Upper lobe of left lung (tissue), 6 donors: ENCODE measurements around the gene DNAJB4. TPM values are rescaled to one million over a fixed set of nuclear protein-coding genes. Genes with fewer than 3 reads are reported as not detected.

Experiments used
- ATAC-seq, 2 donors: fragments of 200-7000 bp; cut with Tn5 transposase; one replicate each; pipeline ENCODE4 v1.9.1; 2022; ENCODE audit warnings: mild to moderate bottlenecking in 2 of 2, moderate library complexity in 2 of 2; ENCODE audit not compliant: low FRiP score in 2 of 2
- DNase-seq, 2 donors: peaks; one replicate each; pipeline ENCODE4 v3.0.0-alpha.2; 2019 to 2020
- H3K27ac ChIP-seq, 4 donors: fragments of 200-600 bp; sonication (generic); one replicate each; pipeline ENCODE4 v1.5.1; 2016 to 2019
- H3K27me3 ChIP-seq, 4 donors: fragments of 200-600 bp; sonication (generic); one replicate each; pipeline ENCODE4 v1.5.1; 2017 to 2019
- H3K36me3 ChIP-seq, 4 donors: fragments of 200-600 bp; sonication (generic); one replicate each; pipeline ENCODE4 v1.5.1; 2016 to 2019
- H3K4me1 ChIP-seq, 4 donors: fragments of 200-600 bp; sonication (generic); one replicate each; pipeline ENCODE4 v1.5.1; 2018 to 2019
- H3K4me3 ChIP-seq, 4 donors: fragments of 200-600 bp; sonication (generic); one replicate each; pipeline ENCODE4 v1.5.1; 2017 to 2019; ENCODE audit warnings: mild to moderate bottlenecking in 2 of 4, moderate library complexity in 1 of 4
- H3K9me3 ChIP-seq, 4 donors: fragments of 200-600 bp; sonication (generic); one replicate each; pipeline ENCODE4 v1.5.1; 2018 to 2019
- EP300 ChIP-seq, 4 donors: sonication (generic); formaldehyde crosslinking; IDR thresholded peaks; one replicate each; pipeline ENCODE4 v1.5.1; 2017; ENCODE audit warnings: antibody characterized with exemption in 4 of 4, control low read depth in 2 of 4
- POLR2A ChIP-seq, 4 donors: fragments of 450-650 bp; IDR thresholded peaks; one replicate each; pipeline ENCODE4 v1.5.1; 2016 to 2017; ENCODE audit warnings: antibody characterized with exemption in 4 of 4, mild to moderate bottlenecking in 2 of 4
- POLR2AphosphoS5 ChIP-seq, 2 donors: sonication (generic); formaldehyde crosslinking; IDR thresholded peaks; one replicate each; pipeline ENCODE4 v1.5.1; 2017; ENCODE audit warnings: antibody characterized with exemption in 2 of 2
- WGBS, 2 donors: methylation state at CpG; one replicate each; pipeline ENCODE4 v1.1.5; 2017 to 2018; 5-methylcytosine and 5-hydroxymethylcytosine counted together
- total RNA-seq, 6 donors: library from RNA; depleted of rRNA in 4 of 6; stranded (reverse); fragments of >200 nt in 4 of 6; gene quantifications; one replicate each; pipeline versions ENCODE4 v1.1.0 to v1.2.1, GENCODE V29; 2016 to 2021
- TF ChIP-seq, protein P1 (sequence below), 6 experiments: fragments of 450-650 bp in 4 of 6; fragments of 200-600 bp in 2 of 6; sonication (generic) in 2 of 6; IDR thresholded peaks; one replicate each; pipeline ENCODE4 v1.5.1; 2016 to 2019; ENCODE audit warnings: antibody characterized with exemption in 6 of 6
- donor health status: DM: no; HTN: no; CAD: no; lungs with moderate emphysema.
- donor health status: DM: no; HTN: yes; CAD: no; lungs with severe emphysema.

The DNAJB4 gene
- total RNA-seq, 6 donors from 2014 or later, result 20.0 to 49.5 (median 22.0) TPM

GRCh38 chr1:78048446-78048845 is 43.7 kb downstream of the DNAJB4 start:
- Histone ChIP-seq H3K4me1 (peaks cover 7 to 18% (median 15%) of the 10 kb centered on the region in 4 donors), H3K27ac (no peak overlapping the region), H3K9me3 (no peaks in the 10 kb centered on the region), H3K36me3 (no peaks in the 10 kb centered on the region), H3K27me3 (peaks cover 0 to 12% (median 6%) of the 10 kb centered on the region in 4 donors), H3K4me3 (no peak overlapping the region)
- DNase-seq, result no peak
- WGBS, 2 donors, result 88% methylated on average over 3 of the region's 3 CpGs
- TF ChIP-seq POLR2AphosphoS5 (IDR thresholded peaks at IDR 0.05), result no peak
- no peak for ATAC-seq

GRCh38 chr1:78049396-78049795 is 44.7 kb downstream of the DNAJB4 start:
- Histone ChIP-seq H3K27ac (no peak overlapping the region), H3K36me3 (no peaks in the 10 kb centered on the region), H3K9me3 (no peaks in the 10 kb centered on the region), H3K27me3 (peaks cover 0 to 12% (median 6%) of the 10 kb centered on the region in 4 donors), H3K4me3 (no peak overlapping the region), H3K4me1 (peaks cover 7 to 18% (median 15%) of the 10 kb centered on the region in 4 donors)
- WGBS, 2 donors, result 81 to 100% methylated on average over 4 of the region's 4 CpGs
- TF ChIP-seq EP300 (IDR thresholded peaks at IDR 0.05) (no peak), POLR2AphosphoS5 (IDR thresholded peaks at IDR 0.05) (no peak), POLR2A (IDR thresholded peaks at IDR 0.05) (no peak)
- TF ChIP-seq, protein P1, sequence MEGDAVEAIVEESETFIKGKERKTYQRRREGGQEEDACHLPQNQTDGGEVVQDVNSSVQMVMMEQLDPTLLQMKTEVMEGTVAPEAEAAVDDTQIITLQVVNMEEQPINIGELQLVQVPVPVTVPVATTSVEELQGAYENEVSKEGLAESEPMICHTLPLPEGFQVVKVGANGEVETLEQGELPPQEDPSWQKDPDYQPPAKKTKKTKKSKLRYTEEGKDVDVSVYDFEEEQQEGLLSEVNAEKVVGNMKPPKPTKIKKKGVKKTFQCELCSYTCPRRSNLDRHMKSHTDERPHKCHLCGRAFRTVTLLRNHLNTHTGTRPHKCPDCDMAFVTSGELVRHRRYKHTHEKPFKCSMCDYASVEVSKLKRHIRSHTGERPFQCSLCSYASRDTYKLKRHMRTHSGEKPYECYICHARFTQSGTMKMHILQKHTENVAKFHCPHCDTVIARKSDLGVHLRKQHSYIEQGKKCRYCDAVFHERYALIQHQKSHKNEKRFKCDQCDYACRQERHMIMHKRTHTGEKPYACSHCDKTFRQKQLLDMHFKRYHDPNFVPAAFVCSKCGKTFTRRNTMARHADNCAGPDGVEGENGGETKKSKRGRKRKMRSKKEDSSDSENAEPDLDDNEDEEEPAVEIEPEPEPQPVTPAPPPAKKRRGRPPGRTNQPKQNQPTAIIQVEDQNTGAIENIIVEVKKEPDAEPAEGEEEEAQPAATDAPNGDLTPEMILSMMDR (IDR thresholded peaks at IDR 0.05), result no peak
- DNase-seq (peak in 1 of 2 donors; percentile 22), ATAC-seq (no peak)

- Histone ChIP-seq H3K27ac (no peak overlapping the region), H3K36me3 (no peaks in the 10 kb centered on the region), H3K4me1 (peaks cover 6 to 13% (median 9%) of the 10 kb centered on the region in 4 donors), H3K27me3 (peaks cover 0 to 8% (median 2%) of the 10 kb centered on the region in 4 donors), H3K9me3 (no peaks in the 10 kb centered on the region), H3K4me3 (no peak overlapping the region)
- TF ChIP-seq, protein P1 (IDR thresholded peaks at IDR 0.05), result no peak
- no peak for TF ChIP-seq EP300 (IDR thresholded peaks at IDR 0.05)
- no peak for TF ChIP-seq POLR2AphosphoS5 (IDR thresholded peaks at IDR 0.05)
- TF ChIP-seq POLR2A (IDR thresholded peaks at IDR 0.05), result no peak
- no peak for ATAC-seq
- 97 to 98% methylated on average over 2 of the region's 2 CpGs for WGBS, 2 donors
- DNase-seq, result no peak
These were observed 46.3 kb downstream of the DNAJB4 start for GRCh38 chr1:78051005-78051404.

GRCh38 chr1:78052685-78053405 is 48.1 kb downstream of the DNAJB4 start:
- Histone ChIP-seq H3K36me3 (no peaks in the 10 kb centered on the region), H3K27me3 (no peaks in the 10 kb centered on the region), H3K9me3 (no peaks in the 10 kb centered on the region), H3K4me1 (peaks cover 0 to 7% (median 2%) of the 10 kb centered on the region in 4 donors), H3K27ac (peak overlapping the region in 1 of 4 donors; percentile 32), H3K4me3 (no peak overlapping the region)
- TF ChIP-seq POLR2A (IDR thresholded peaks at IDR 0.05) (no peak), EP300 (IDR thresholded peaks at IDR 0.05) (no peak), POLR2AphosphoS5 (IDR thresholded peaks at IDR 0.05) (no peak)
- TF ChIP-seq, protein P1 (IDR thresholded peaks at IDR 0.05), result no peak
- ATAC-seq (no peak), DNase-seq (no peak)
- 41 to 55% methylated on average over 2 of the region's 2 CpGs for WGBS, 2 donors

- H3K4me1 ChIP-seq, result peaks cover 0 to 7% (median 2%) of the 10 kb centered on the region in 4 donors
- H3K9me3 ChIP-seq, result no peaks in the 10 kb centered on the region
- H3K27ac ChIP-seq, result peak overlapping the region in 1 of 4 donors; percentile 32
- DNase-seq (no peak), ATAC-seq (no peak)
- TF ChIP-seq EP300 (IDR thresholded peaks at IDR 0.05) (no peak), POLR2A (IDR thresholded peaks at IDR 0.05) (no peak), POLR2AphosphoS5 (IDR thresholded peaks at IDR 0.05) (no peak)
- TF ChIP-seq, protein P1 (IDR thresholded peaks at IDR 0.05), result no peak
- no peaks in the 10 kb centered on the region for H3K36me3 ChIP-seq
- no peak overlapping the region for H3K4me3 ChIP-seq
- no peaks in the 10 kb centered on the region for H3K27me3 ChIP-seq
- 93 to 100% methylated on average over 2 of the region's 2 CpGs for WGBS, 2 donors
These were observed 48.8 kb downstream of the DNAJB4 start for GRCh38 chr1:78053498-78053897.
